C4-2B (cell line): ENCODE results near the gene CCND3.

Source experiments
- ZFX ChIP-seq: fragments of 450-650 bp; IDR thresholded peaks from 2 replicates; pipeline ENCODE4 v1.6.1; 2017
- TF ChIP-seq, protein P1 (sequence below): fragments of 450-650 bp; conservative IDR thresholded peaks from 2 replicates; pipeline ENCODE4 v1.5.1; 2017; ENCODE audit warnings: mild to moderate bottlenecking

DNA sequence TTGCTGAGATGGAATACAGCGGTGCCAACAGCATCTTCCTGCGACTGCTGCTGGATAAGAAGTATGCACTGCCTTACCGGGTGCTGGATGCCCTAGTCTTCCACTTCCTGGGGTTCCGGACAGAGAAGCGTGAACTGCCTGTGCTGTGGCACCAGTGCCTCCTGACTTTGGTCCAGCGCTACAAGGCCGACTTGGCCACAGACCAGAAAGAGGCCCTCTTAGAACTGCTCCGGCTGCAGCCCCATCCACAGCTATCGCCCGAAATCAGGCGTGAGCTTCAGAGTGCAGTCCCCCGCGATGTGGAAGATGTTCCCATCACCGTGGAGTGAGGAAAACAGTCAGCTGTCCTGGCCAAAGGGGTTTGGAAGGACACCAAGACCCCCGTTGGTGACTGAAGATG, 9.2 kb downstream of the CCND3 start:
- TF ChIP-seq, protein P1, sequence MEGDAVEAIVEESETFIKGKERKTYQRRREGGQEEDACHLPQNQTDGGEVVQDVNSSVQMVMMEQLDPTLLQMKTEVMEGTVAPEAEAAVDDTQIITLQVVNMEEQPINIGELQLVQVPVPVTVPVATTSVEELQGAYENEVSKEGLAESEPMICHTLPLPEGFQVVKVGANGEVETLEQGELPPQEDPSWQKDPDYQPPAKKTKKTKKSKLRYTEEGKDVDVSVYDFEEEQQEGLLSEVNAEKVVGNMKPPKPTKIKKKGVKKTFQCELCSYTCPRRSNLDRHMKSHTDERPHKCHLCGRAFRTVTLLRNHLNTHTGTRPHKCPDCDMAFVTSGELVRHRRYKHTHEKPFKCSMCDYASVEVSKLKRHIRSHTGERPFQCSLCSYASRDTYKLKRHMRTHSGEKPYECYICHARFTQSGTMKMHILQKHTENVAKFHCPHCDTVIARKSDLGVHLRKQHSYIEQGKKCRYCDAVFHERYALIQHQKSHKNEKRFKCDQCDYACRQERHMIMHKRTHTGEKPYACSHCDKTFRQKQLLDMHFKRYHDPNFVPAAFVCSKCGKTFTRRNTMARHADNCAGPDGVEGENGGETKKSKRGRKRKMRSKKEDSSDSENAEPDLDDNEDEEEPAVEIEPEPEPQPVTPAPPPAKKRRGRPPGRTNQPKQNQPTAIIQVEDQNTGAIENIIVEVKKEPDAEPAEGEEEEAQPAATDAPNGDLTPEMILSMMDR, result no peak
- no peak for TF ChIP-seq ZFX
